ENCODE measurements around the gene HCFC1. TPM values are rescaled to one million over a fixed set of nuclear protein-coding genes. Genes with fewer than 3 reads are reported as not detected.
A peak's percentile ranks its signal among the peaks of the same experiment; 100 is the strongest.

The HCFC1 gene
- total and polyA plus RNA-seq, 9 of the 15 experiments (the other 6 are each of a cell fraction or from before 2014, with no cell fraction given): 2.8 to 133 (median 17.1) TPM

- TF ChIP-seq ATF4 (CRISPR knock-in tag; IDR thresholded peaks at IDR 0.05) (0 out of 2 replicates have a peak, but pooled peaks have one; percentile 24), NFE2L1 (tag; IDR thresholded peaks at IDR 0.05; ENCODE audit: borderline replicate concordance, low read depth) (no peak), ZFX (CRISPR knock-in tag; IDR thresholded peaks at IDR 0.05) (no peak), CXXC5 (CRISPR knock-in tag; IDR thresholded peaks at IDR 0.05) (peak; percentile 60), ZNF277 (CRISPR knock-in tag; IDR thresholded peaks at IDR 0.05; ENCODE audit: borderline replicate concordance) (no peak), KLF10 (CRISPR knock-in tag; IDR thresholded peaks at IDR 0.05) (no peak), HBP1 (CRISPR knock-in tag; IDR thresholded peaks at IDR 0.05) (no peak), HMGN3 (IDR thresholded peaks at IDR 0.05; ENCODE audit: borderline replicate concordance, extremely low read depth, insufficient read length, low read depth, low read length) (peak; percentile 83), MBD2 (IDR thresholded peaks at IDR 0.05; ENCODE audit: borderline replicate concordance, low read depth) (peak; percentile 69), EWSR1 (IDR thresholded peaks at IDR 0.05; ENCODE audit: borderline replicate concordance, low read depth, partially characterized antibody) (no peak), CEBPG (CRISPR knock-in tag; IDR thresholded peaks at IDR 0.05) (no peak), CEBPG (tag; conservative IDR thresholded peaks at IDR 0.05 in 1 of 2, IDR thresholded peaks at IDR 0.05 in 1 of 2) (no peak), BRCA1 (IDR thresholded peaks at IDR 0.05) (no peak), BRCA1 (CRISPR knock-in tag; IDR thresholded peaks at IDR 0.05) (no peak), MCM2 (IDR thresholded peaks at IDR 0.05; ENCODE audit: low read depth) (no peak), CREB1 (IDR thresholded peaks at IDR 0.05) (peak; percentile 71; the same call in 1 of the 2 replicates), CREB1 (CRISPR knock-in tag; IDR thresholded peaks at IDR 0.05) (no peak), PPARD (CRISPR knock-in tag; IDR thresholded peaks at IDR 0.05) (no peak), KLF1 (tag; IDR thresholded peaks at IDR 0.05) (no peak), ASH1L (IDR thresholded peaks at IDR 0.05; ENCODE audit: borderline replicate concordance, low read depth, partially characterized antibody) (no peak), BRF1 (IDR thresholded peaks at IDR 0.05; ENCODE audit: borderline replicate concordance, extremely low read depth, insufficient read length) (no peak), SPI1 (IDR thresholded peaks at IDR 0.05; ENCODE audit: borderline replicate concordance, low read depth, low read length) (peak; percentile 69; the same call in 1 of the 2 replicates), ZNF217 (CRISPR knock-in tag; IDR thresholded peaks at IDR 0.05) (no peak)
- TF ChIP-seq, protein P1, sequence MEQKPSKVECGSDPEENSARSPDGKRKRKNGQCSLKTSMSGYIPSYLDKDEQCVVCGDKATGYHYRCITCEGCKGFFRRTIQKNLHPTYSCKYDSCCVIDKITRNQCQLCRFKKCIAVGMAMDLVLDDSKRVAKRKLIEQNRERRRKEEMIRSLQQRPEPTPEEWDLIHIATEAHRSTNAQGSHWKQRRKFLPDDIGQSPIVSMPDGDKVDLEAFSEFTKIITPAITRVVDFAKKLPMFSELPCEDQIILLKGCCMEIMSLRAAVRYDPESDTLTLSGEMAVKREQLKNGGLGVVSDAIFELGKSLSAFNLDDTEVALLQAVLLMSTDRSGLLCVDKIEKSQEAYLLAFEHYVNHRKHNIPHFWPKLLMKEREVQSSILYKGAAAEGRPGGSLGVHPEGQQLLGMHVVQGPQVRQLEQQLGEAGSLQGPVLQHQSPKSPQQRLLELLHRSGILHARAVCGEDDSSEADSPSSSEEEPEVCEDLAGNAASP (IDR thresholded peaks at IDR 0.05): no peak
- TF ChIP-seq, protein P2, sequence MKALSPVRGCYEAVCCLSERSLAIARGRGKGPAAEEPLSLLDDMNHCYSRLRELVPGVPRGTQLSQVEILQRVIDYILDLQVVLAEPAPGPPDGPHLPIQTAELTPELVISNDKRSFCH (CRISPR knock-in tag; IDR thresholded peaks at IDR 0.05): no peak
- TF ChIP-seq, protein P2 (tag; IDR thresholded peaks at IDR 0.05): peak; percentile 94
Observed at GRCh38 chrX:153897899-153898298, 73.7 kb downstream of the HCFC1 start (continued).
